H1 (cell line): ENCODE measurements around the gene PTPRG. TPM values are rescaled to one million over a fixed set of nuclear protein-coding genes. Genes with fewer than 3 reads are reported as not detected.

Experiments
- CTCF ChIA-PET: fragments of 300-600 bp; sonication (Branson Sonifier 250); formaldehyde crosslinking; loops from one replicate; lab custom pipeline; 2021; ENCODE audit not compliant: partially characterized antibody; lab: Charles Lee
- POLR2A ChIA-PET: fragments of 300-600 bp; sonication (Branson Sonifier 250); formaldehyde crosslinking; loops from one replicate; lab custom pipeline; 2021; ENCODE audit warnings: inconsistent platforms; ENCODE audit not compliant: partially characterized antibody; lab: Charles Lee
- DNase-seq, 2 experiments: peaks; one replicate each; pipeline versions ENCODE4 v3.0.0 to v3.0.0-alpha.2; 2010 to 2022; ENCODE audit warnings: low spot score in 2 of 2, low read depth in 1 of 2, mixed read lengths in 1 of 2
- FAIRE-seq: peaks from 2 replicates; lab custom pipeline; 2011; peaks lifted over from hg19 to GRCh38; lab: Jason Lieb, UNC
- H2AFZ ChIP-seq: 2 replicates; pipeline ENCODE4 v1.8.1; 2012; ENCODE audit warnings: low read length, inconsistent platforms
- H2AK5ac ChIP-seq: 2 replicates; pipeline ENCODE4 v1.6.1; 2013; ENCODE audit warnings: low read depth, low read length
- H2BK120ac ChIP-seq: replicated peaks from 2 replicates; pipeline ENCODE3; 2013; ENCODE audit warnings: low read depth, low read length, inconsistent platforms
- H2BK12ac ChIP-seq: 2 replicates; pipeline ENCODE4 v1.6.1; 2013; ENCODE audit warnings: low read depth, low read length
- H2BK15ac ChIP-seq: 2 replicates; pipeline ENCODE4 v1.6.1; 2013; ENCODE audit warnings: low read length
- H2BK20ac ChIP-seq: 2 replicates; pipeline ENCODE4 v1.6.1; 2013; ENCODE audit warnings: low read length
- H2BK5ac ChIP-seq: 2 replicates; pipeline ENCODE4 v1.6.1; 2013; ENCODE audit warnings: low read depth, low read length
- H3K14ac ChIP-seq: 2 replicates; pipeline ENCODE4 v1.6.1; 2013; ENCODE audit warnings: inconsistent platforms; ENCODE audit not compliant: insufficient read length
- H3K18ac ChIP-seq: 2 replicates; pipeline ENCODE4 v1.6.1; 2013; ENCODE audit warnings: low read length; ENCODE audit errors: extremely low read depth
- H3K23ac ChIP-seq: 2 replicates; pipeline ENCODE4 v1.6.1; 2013; ENCODE audit warnings: inconsistent platforms; ENCODE audit not compliant: insufficient read length
- H3K23me2 ChIP-seq: 2 replicates; pipeline ENCODE4 v1.6.1; 2013; ENCODE audit warnings: low read depth, low read length
- H3K27ac ChIP-seq: 2 replicates; pipeline ENCODE4 v1.6.1; 2011; ENCODE audit warnings: low read depth, low read length, inconsistent platforms
- H3K27me3 ChIP-seq, 4 experiments: replicated peaks in 1 of 4; 1 replicate in 1 of 4; 2 replicates in 3 of 4; pipeline versions ENCODE4 v1.6.1 to v1.8.1; 2011 to 2013; ENCODE audit warnings: low read length in 3 of 4, mild to moderate bottlenecking in 3 of 4, inconsistent platforms in 2 of 4, mixed read lengths in 2 of 4, moderate library complexity in 1 of 4; ENCODE audit not compliant: control insufficient read depth in 3 of 4, insufficient read depth in 3 of 4; ENCODE audit errors: extremely low read depth in 1 of 4
- H3K36me3 ChIP-seq, 4 experiments: 2 replicates each; pipeline versions ENCODE4 v1.6.1 to v1.8.1; 2011 to 2013; ENCODE audit warnings: mild to moderate bottlenecking in 4 of 4, low read length in 3 of 4, moderate library complexity in 2 of 4, control low read depth in 1 of 4, inconsistent platforms in 1 of 4; ENCODE audit not compliant: insufficient read depth in 4 of 4, control insufficient read depth in 2 of 4
- H3K4ac ChIP-seq: replicated peaks from 2 replicates; pipeline ENCODE3; 2013; ENCODE audit warnings: low read length, low read depth, mixed read lengths, inconsistent platforms; ENCODE audit not compliant: insufficient read length
- H3K4me1 ChIP-seq, 4 experiments: replicated peaks in 1 of 4; 1 replicate in 1 of 4; 2 replicates in 3 of 4; pipeline versions ENCODE4 v1.6.1 to v1.8.1; 2011 to 2013; ENCODE audit warnings: low read length in 3 of 4, inconsistent platforms in 2 of 4, mixed read lengths in 1 of 4; ENCODE audit not compliant: insufficient read depth in 4 of 4, control insufficient read depth in 3 of 4
- H3K4me2 ChIP-seq, 2 experiments: 2 replicates each; pipeline versions ENCODE4 v1.6.1 to v1.8.1; 2011 to 2013; ENCODE audit warnings: low read depth in 2 of 2, low read length in 2 of 2, control low read depth in 1 of 2, inconsistent platforms in 1 of 2, mild to moderate bottlenecking in 1 of 2; ENCODE audit not compliant: insufficient read depth in 1 of 2
- H3K4me3 ChIP-seq, 4 experiments: fragments of 200-600, 300-600 bp in 1 of 4; sonication (generic), shearing (Covaris generic), sonication (Bioruptor Twin) in 1 of 4; 2 replicates each; pipeline versions ENCODE4 v1.5.1 to v1.8.1; 2011 to 2016; ENCODE audit warnings: low read length in 4 of 4, low read depth in 3 of 4, control low read depth in 2 of 4, inconsistent platforms in 2 of 4, mild to moderate bottlenecking in 2 of 4, mixed read lengths in 1 of 4, moderate library complexity in 1 of 4; ENCODE audit not compliant: insufficient read depth in 2 of 4; ENCODE audit errors: extremely low read depth in 1 of 4
- H3K56ac ChIP-seq: replicated peaks from 2 replicates; pipeline ENCODE3; 2013; ENCODE audit warnings: low read depth, mild to moderate bottlenecking, mixed read lengths, low read length, inconsistent platforms; ENCODE audit not compliant: insufficient read length
- H3K79me1 ChIP-seq: 2 replicates; pipeline ENCODE4 v1.6.1; 2013; ENCODE audit warnings: low read depth, low read length, control low read depth
- H3K79me2 ChIP-seq, 2 experiments: 2 replicates each; pipeline versions ENCODE4 v1.6.1 to v1.8.1; 2012 to 2013; ENCODE audit warnings: low read length in 2 of 2, mild to moderate bottlenecking in 2 of 2, inconsistent platforms in 1 of 2; ENCODE audit not compliant: insufficient read depth in 2 of 2, control insufficient read depth in 1 of 2
- H3K9ac ChIP-seq, 4 experiments: replicated peaks in 1 of 4; 1 replicate in 1 of 4; 2 replicates in 3 of 4; pipeline versions ENCODE4 v1.6.1 to v1.8.1; 2011 to 2013; ENCODE audit warnings: low read depth in 3 of 4, low read length in 3 of 4, control low read depth in 2 of 4, mild to moderate bottlenecking in 2 of 4, moderate library complexity in 2 of 4, inconsistent platforms in 1 of 4; ENCODE audit errors: extremely low read depth in 1 of 4
- H3K9me3 ChIP-seq, 2 experiments: 2 replicates each; pipeline versions ENCODE4 v1.6.1 to v1.8.1; 2012 to 2013; ENCODE audit warnings: mild to moderate bottlenecking in 2 of 2, moderate library complexity in 2 of 2, control low read depth in 1 of 2, inconsistent platforms in 1 of 2, low read depth in 1 of 2, low read length in 1 of 2, mixed read lengths in 1 of 2; ENCODE audit not compliant: insufficient read depth in 2 of 2
- H4K20me1 ChIP-seq, 2 experiments: replicated peaks in 1 of 2; 2 replicates each; pipeline versions ENCODE3 to v1.8.1; 2011 to 2013; ENCODE audit warnings: inconsistent platforms in 2 of 2, low read length in 2 of 2, mild to moderate bottlenecking in 1 of 2; ENCODE audit not compliant: insufficient read depth in 2 of 2, control insufficient read depth in 1 of 2
- H4K5ac ChIP-seq: 2 replicates; pipeline ENCODE4 v1.6.1; 2013; ENCODE audit warnings: low read length, low read depth, mixed read lengths, inconsistent platforms; ENCODE audit not compliant: insufficient read length
- H4K8ac ChIP-seq: 2 replicates; pipeline ENCODE4 v1.8.0; 2013; ENCODE audit warnings: mild to moderate bottlenecking, moderate library complexity, low read length, inconsistent platforms; ENCODE audit not compliant: insufficient read depth; ENCODE audit errors: extremely low read depth
- H4K91ac ChIP-seq: replicated peaks from 2 replicates; pipeline ENCODE3; 2013; ENCODE audit warnings: low read length, mixed read lengths, inconsistent platforms; ENCODE audit not compliant: insufficient read length
- BACH1 ChIP-seq: IDR thresholded peaks from 2 replicates; pipeline ENCODE4 v1.6.1; 2012; ENCODE audit warnings: low read length, improper control_type of control experiment
- CHD2 ChIP-seq: IDR thresholded peaks from 2 replicates; pipeline ENCODE4 v1.6.1; 2012; ENCODE audit warnings: low read length, improper control_type of control experiment
- E2F6 ChIP-seq: IDR thresholded peaks from 2 replicates; pipeline ENCODE4 v1.6.1; 2012; ENCODE audit warnings: inconsistent platforms
- EGR1 ChIP-seq: IDR thresholded peaks from 2 replicates; pipeline ENCODE4 v1.6.1; 2011; ENCODE audit warnings: low read depth, low read length, borderline replicate concordance
- NRF1 ChIP-seq: IDR thresholded peaks from 2 replicates; pipeline ENCODE4 v1.6.1; 2011; ENCODE audit warnings: mild to moderate bottlenecking, low read depth, low read length, improper control_type of control experiment
- RNF2 ChIP-seq: fragments of 200-900, 300-1000 bp; sonication (generic); IDR thresholded peaks from 2 replicates; pipeline ENCODE4 v1.7.1; 2016; ENCODE audit warnings: borderline replicate concordance, low read depth, mild to moderate bottlenecking, antibody characterized with exemption, low read length; ENCODE audit not compliant: poor library complexity, severe bottlenecking; ENCODE audit errors: missing control alignments
- YY1 ChIP-seq: IDR thresholded peaks from 2 replicates; pipeline ENCODE4 v1.6.1; 2011; ENCODE audit warnings: low read depth, mild to moderate bottlenecking, low read length
- ZNF274 ChIP-seq: IDR thresholded peaks from 2 replicates; pipeline ENCODE4 v1.7.0; 2012; ENCODE audit warnings: low read length, borderline replicate concordance; ENCODE audit errors: extremely low read depth
- WGBS, 2 experiments: shearing (Covaris generic) in 1 of 2; methylation state at CpG; one replicate each; pipeline versions ENCODE4 v1.1.6 to v1.1.7; 2013 to 2015; ENCODE audit warnings: low lambda C conversion rate in 2 of 2, mixed read lengths in 2 of 2, inconsistent platforms in 1 of 2, low coverage in 1 of 2, missing lambda C conversion rate in 1 of 2; ENCODE audit not compliant: insufficient replicate concordance in 2 of 2, insufficient coverage in 1 of 2, insufficient read length in 1 of 2; ENCODE audit errors: extremely low coverage in 1 of 2, missing lambda C conversion rate in 1 of 2; 5-methylcytosine and 5-hydroxymethylcytosine counted together
- polyA plus RNA-seq, 7 experiments: library from polyadenylated mRNA; depleted of rRNA in 3 of 7; stranded (reverse) in 5 of 7; unstranded in 2 of 7; fragments of >200 nt in 5 of 7; fragments of 200-250 nt in 2 of 7; gene quantifications; 1 replicate in 5 of 7; 2 replicates in 1 of 7; 4 replicates in 1 of 7; pipeline versions ENCODE4 v1.2.1 to v1.2.3, GENCODE V29; 2011 to 2013; ENCODE audit warnings: missing spikeins in 2 of 7, mixed read lengths in 2 of 7
- total RNA-seq: library from RNA; stranded (reverse); fragmentation: NEBNext Ultra II Directional; extraction: Animal tissue kit (Norgen Biotek cat#: 25700); gene quantifications from 2 replicates; pipeline ENCODE4 v1.2.1, GENCODE V29; 2021

Gene PTPRG
- total and polyA plus RNA-seq, 2 of the 8 experiments (the other 6 are each of a cell fraction or from before 2014, with no cell fraction given) = 23.3 to 96.2 TPM

- no peak for DNase-seq
- Histone ChIP-seq H3K79me2 (peaks cover 0 to 92% of the 10 kb centered on the region in 2 experiments; a peak in 3 of 4 replicates), H3K23ac (no peak overlapping the region), H3K27me3 (no peaks in the 10 kb centered on the region), H2BK5ac (no peak overlapping the region), H3K56ac (no peak overlapping the region), H3K36me3 (no peaks in the 10 kb centered on the region), H4K5ac (no peak overlapping the region), H3K27ac (no peak overlapping the region), H3K4ac (no peak overlapping the region), H3K14ac (no peak overlapping the region), H2BK15ac (no peak overlapping the region), H3K79me1 (no peaks in the 10 kb centered on the region; the same call in none of the 2 replicates), H4K91ac (no peak overlapping the region), H3K23me2 (no peaks in the 10 kb centered on the region), H4K8ac (no peak overlapping the region), H3K9me3 (no peaks in the 10 kb centered on the region), H4K20me1 (peaks cover 4 to 9% of the 10 kb centered on the region in 2 experiments), H2BK120ac (no peak overlapping the region), H3K9ac (no peak overlapping the region), H2BK12ac (no peak overlapping the region), H3K4me1 (peaks cover 0 to 21% (median 13%) of the 10 kb centered on the region in 4 experiments; a peak in 6 of 7 replicates), H2AK5ac (no peak overlapping the region), H3K18ac (no peak overlapping the region), H2AFZ (no peak overlapping the region), H2BK20ac (no peak overlapping the region), H3K4me2 (no peak overlapping the region), H3K4me3 (no peak overlapping the region)
- no peak for FAIRE-seq
- 88% methylated on average over 3 of the region's 3 CpGs; no CpG with 5 or more reads in 1 of the 2 experiments for WGBS, 2 experiments
- TF ChIP-seq YY1 (no peak), EGR1 (no peak), NRF1 (no peak), RNF2 (no peak), BACH1 (no peak), E2F6 (no peak), ZNF274 (no peak), CHD2 (no peak)
- ChIA-PET POLR2A (no interaction called here), CTCF (no interaction called here)
Observed at GRCh38 chr3:61811652-61812051, 250.3 kb downstream of the PTPRG start.
